A549 (cell line): ENCODE results near the gene GSC2.

Experiments used
- CTCF ChIP-seq: fragments of >200 bp; sonication (Bioruptor Twin); formaldehyde crosslinking; IDR thresholded peaks from 3 replicates; pipeline ENCODE4 v1.5.1; 2016
- ELK1 ChIP-seq: fragments of 150-350 bp; IDR thresholded peaks from 2 replicates; pipeline ENCODE4 v1.6.1; 2014; ENCODE audit warnings: low read depth, mild to moderate bottlenecking, low read length
- MAX ChIP-seq: IDR thresholded peaks from 2 replicates; pipeline ENCODE4 v1.6.1; 2012
- SREBF2 ChIP-seq: fragments of 450-650 bp; IDR thresholded peaks from 2 replicates; pipeline ENCODE4 v1.6.1; 2014; ENCODE audit warnings: mild to moderate bottlenecking, moderate library complexity

GRCh38 chr22:19108807-19109197 is 41.3 kb downstream of the GSC2 start:
- TF ChIP-seq MAX (no peak), ELK1 (no peak), SREBF2 (no peak), CTCF (no peak)
